Ishikawa (cell line): ENCODE data around the gene CBX2.

Experiments used
- CEBPB ChIP-seq: IDR thresholded peaks from 2 replicates; pipeline ENCODE4 v1.6.1; 2012
- EP300 ChIP-seq: IDR thresholded peaks from 2 replicates; pipeline ENCODE4 v1.6.1; 2012; ENCODE audit warnings: borderline replicate concordance
- FOXM1 ChIP-seq: IDR thresholded peaks from 2 replicates; pipeline ENCODE4 v1.6.1; 2012; ENCODE audit warnings: low read depth, borderline replicate concordance
- TAF1 ChIP-seq: IDR thresholded peaks from 2 replicates; pipeline ENCODE4 v1.6.1; 2012; ENCODE audit warnings: low read depth, mild to moderate bottlenecking
- YY1 ChIP-seq: IDR thresholded peaks from 2 replicates; pipeline ENCODE4 v1.6.1; 2012; ENCODE audit warnings: low read depth
- TF ChIP-seq, protein P1 (sequence below): IDR thresholded peaks from 2 replicates; pipeline ENCODE4 v1.6.1; 2012; ENCODE audit warnings: low read depth, mild to moderate bottlenecking
- TF ChIP-seq, protein P2 (sequence below): IDR thresholded peaks from 2 replicates; pipeline ENCODE4 v1.6.1; 2012

DNA sequence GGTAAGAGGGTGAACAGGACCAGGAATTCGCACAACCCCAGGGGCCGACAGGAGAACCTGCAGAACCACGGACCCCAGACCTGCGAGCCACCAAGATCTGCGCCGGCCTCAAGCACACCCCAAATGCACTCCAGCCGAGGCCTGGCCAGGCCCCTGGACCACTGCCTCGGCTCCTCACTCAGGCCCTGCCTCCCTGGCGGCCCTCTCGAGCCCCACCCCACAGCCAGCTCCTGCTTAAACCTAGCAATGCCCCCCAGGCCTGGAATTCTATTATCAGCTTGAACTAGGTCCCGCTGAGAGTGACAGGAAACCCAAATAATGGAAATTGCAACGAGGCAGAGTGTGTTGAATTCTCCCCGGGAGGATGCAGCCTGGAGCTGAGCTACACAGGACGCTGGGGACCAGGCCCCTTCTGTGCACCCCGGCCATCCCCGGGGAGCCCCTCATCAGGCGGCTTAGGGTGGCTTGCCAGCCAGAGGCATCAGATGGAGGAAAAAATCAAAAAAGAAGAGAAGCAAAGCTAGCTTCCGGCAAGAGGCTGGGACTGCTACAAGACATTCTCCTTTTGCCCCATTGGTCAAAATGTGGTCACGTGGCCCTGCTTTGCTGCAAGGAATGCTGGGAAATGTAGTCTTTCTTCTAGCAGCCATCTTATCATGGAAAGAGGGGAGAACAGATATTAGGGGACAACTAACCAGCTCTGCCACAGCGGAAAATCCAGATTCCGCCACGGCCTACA, 49.6 kb upstream of the CBX2 start:
- TF ChIP-seq, protein P1, sequence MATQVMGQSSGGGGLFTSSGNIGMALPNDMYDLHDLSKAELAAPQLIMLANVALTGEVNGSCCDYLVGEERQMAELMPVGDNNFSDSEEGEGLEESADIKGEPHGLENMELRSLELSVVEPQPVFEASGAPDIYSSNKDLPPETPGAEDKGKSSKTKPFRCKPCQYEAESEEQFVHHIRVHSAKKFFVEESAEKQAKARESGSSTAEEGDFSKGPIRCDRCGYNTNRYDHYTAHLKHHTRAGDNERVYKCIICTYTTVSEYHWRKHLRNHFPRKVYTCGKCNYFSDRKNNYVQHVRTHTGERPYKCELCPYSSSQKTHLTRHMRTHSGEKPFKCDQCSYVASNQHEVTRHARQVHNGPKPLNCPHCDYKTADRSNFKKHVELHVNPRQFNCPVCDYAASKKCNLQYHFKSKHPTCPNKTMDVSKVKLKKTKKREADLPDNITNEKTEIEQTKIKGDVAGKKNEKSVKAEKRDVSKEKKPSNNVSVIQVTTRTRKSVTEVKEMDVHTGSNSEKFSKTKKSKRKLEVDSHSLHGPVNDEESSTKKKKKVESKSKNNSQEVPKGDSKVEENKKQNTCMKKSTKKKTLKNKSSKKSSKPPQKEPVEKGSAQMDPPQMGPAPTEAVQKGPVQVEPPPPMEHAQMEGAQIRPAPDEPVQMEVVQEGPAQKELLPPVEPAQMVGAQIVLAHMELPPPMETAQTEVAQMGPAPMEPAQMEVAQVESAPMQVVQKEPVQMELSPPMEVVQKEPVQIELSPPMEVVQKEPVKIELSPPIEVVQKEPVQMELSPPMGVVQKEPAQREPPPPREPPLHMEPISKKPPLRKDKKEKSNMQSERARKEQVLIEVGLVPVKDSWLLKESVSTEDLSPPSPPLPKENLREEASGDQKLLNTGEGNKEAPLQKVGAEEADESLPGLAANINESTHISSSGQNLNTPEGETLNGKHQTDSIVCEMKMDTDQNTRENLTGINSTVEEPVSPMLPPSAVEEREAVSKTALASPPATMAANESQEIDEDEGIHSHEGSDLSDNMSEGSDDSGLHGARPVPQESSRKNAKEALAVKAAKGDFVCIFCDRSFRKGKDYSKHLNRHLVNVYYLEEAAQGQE: no peak
- no peak for TF ChIP-seq EP300
- TF ChIP-seq FOXM1: no peak
- TF ChIP-seq, protein P2, sequence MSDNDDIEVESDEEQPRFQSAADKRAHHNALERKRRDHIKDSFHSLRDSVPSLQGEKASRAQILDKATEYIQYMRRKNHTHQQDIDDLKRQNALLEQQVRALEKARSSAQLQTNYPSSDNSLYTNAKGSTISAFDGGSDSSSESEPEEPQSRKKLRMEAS: no peak
- TF ChIP-seq YY1: peak; percentile 93
- TF ChIP-seq TAF1: no peak
- no peak for TF ChIP-seq CEBPB
